Cortex of kidney (tissue), 1 donor: ENCODE data around the gene DNAJC1.

Experiments
- DNase-seq: peaks from one replicate; lab custom pipeline; 2025; lab: John Stamatoyannopoulos, UW

DNAJC1 gene

DNA sequence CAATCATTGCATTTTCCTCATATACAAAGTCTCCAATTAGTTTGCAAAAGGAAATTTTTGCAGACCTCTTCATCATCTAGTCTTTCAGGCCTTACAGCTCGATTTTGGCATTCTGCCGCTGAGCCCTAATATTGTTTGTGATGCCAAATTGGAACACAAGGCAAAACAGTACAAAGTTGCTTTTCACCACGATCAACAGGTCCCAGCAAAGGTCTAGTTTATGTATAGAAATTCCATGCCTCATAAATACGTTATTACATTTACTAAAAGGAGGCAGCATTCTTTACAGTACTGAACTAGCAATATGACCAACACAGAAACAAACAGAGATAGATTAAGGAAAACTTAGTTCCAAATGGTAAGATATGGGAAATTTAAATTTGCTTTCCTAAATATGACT, 7.0 kb upstream of the DNAJC1 start:
- no peak for DNase-seq

DNA sequence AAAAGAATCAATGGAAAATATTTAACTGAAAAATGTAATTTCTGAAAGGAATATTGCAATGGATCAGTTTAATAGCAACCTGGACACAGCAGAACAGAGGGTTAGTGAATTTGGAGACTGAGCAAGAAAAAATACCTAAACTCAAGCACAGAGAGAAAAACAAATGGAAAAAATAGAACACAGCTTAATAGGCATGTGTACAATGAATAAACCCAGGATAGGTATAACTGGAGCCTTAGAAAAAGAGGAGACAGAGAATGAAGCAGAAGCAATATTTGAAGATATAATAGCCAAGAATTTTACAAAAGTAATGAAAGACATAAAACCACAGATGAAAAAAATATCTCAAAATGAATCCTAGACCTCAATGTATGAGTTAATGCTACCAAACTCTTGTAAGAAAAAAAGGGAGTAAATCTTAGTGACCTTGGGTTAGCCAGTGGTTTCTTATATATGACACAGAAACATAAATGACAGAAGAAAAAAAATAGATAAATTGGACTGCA, 2.9 kb upstream of the DNAJC1 start:
- DNase-seq = no peak

DNA sequence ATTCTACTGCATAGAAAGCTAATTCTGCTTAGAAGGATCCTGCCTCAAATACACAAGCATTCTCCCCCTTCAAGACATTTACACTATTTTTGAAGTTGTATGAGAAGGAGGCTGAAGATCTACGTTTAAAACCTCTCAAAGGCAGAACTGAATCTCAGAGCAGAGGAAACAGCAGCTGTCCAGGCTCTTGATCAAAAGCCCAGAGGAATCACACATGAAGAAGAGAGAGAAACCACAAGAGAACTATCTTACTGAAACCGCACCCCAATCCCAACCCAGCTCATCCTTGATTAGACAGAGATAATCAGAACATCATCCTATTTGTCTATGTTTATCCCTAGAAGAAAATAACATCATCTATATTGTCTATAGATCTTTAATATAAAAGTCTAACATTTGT, 2.2 kb upstream of the DNAJC1 start:
- no peak for DNase-seq

DNA sequence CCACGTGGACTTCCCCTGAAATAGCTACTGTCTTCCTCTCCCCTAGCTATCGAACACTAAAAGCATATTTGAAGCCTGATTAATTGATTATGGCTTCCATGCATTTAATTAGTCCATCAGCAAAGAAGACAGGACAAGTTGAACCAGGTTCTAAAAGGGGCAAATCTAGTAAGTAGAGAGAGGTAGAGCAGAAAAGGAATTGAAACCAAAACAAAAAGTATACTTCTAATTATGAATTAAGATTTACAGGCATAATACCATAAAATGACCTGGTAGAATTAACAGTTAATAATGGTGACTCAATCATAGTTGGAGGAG, 393 bp upstream of the DNAJC1 start:
- no peak for DNase-seq

DNA sequence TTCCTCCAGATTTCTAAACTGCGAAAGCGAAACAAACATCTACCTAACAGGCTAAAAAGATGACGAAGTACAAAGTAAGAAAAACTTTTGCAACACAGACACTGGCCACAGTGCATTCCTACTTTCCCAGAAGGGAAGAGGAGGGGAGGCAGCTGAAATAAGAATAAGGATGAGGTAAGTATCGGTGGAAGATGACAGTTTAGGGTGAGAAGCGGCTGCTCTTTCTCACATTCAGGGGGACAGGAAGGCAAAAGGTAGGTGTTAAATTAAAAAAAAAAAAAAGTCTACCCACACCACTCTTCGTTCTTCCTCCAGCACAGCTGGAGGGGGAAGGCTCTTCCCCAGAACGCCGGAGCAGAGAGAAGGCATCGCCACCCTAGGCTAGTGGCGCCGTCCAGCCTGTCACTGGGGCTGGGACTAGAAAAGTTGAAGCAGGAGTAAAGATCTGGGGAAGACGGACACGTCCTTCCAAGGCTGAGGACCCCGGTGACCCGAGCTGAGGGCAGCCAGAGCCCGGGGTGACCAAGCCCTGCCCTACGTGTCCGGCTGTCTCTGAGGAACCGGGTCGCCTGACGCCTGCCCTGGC, 846 bp downstream of the DNAJC1 start:
- DNase-seq = no peak

DNA sequence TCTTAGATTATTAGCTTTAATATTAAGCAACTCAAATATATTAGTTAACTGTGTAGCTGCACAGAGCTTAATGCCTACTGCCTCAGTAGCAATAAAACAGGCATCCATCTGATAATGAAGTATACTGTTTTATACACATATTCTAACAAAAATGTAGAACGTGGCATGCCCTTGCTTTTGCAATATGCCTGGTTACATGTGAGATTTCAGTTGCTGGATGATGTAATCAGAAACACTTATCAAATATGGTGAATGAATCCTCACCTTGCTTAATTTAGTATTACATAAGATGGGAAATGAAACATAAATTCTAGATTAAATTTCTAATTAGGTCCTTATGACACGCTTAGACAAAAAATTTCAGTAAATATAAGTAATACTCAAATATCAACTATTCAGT, 8.0 kb downstream of the DNAJC1 start:
- no peak for DNase-seq

DNA sequence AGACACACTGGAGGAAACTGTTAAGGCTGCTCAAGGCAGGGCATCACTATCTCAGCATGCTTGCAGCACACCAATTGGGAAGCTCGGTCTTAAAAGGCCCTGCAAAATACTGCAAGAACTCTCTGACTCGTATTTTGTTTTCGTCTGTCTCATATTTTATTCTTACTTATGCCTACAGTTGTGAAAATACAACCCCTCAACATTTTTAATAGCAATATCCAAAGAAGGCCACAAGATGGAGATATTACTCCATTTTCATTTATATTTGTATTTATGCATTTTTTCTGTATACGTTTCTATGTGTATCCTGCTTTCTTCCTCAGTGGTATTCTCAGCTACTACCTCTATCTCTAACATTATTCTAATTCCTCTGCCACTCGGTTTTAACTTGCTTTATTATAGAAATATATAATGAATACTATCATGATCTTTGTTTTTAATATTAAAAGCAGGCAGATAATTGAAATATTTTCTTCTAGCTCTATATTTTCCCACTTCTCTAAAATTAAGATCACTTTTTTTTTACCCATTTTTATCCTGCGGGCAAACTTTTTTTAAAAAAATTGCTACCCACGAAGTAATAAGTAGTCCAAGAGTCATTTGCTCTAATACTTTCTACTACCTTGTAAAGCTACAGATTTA, 10.0 kb downstream of the DNAJC1 start:
- DNase-seq = no peak

DNA sequence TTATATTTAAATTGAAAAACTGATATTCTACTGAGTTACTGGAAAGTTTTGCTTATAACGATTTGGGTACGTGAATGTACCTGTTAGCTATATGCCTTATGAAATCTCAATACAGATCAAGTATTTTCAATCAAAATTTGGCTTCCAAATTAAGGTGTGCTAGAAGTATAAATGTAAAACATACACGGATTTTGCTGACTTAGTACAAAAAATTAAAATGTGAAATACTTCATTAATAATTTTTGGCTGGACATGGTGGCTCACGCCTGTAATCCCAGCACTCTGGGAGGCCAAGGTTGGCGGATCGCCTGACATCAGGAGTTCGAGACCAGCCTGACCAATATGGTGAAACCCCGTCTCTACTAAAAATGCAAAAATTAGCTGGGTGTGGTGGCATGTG, 11.7 kb downstream of the DNAJC1 start:
- DNase-seq = no peak

DNA sequence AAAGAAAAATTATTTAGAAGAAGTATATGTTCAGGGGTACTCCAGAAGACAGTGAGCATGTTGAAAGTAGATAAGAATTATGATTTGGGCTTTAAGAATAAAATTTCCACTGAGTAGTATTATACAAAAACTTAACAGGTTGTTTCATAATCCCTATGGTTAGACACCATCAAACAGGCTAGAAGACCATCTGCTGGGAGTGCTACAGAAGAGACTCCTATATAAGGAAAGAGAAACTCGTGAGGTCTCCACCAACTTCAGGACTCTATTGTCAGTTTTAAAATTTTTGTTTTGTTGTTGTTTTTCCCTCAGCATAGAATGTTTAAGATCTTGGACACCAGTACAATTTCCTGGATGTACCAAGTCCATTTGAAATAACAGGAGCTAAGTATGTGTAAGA, 13.1 kb downstream of the DNAJC1 start:
- no peak for DNase-seq

DNA sequence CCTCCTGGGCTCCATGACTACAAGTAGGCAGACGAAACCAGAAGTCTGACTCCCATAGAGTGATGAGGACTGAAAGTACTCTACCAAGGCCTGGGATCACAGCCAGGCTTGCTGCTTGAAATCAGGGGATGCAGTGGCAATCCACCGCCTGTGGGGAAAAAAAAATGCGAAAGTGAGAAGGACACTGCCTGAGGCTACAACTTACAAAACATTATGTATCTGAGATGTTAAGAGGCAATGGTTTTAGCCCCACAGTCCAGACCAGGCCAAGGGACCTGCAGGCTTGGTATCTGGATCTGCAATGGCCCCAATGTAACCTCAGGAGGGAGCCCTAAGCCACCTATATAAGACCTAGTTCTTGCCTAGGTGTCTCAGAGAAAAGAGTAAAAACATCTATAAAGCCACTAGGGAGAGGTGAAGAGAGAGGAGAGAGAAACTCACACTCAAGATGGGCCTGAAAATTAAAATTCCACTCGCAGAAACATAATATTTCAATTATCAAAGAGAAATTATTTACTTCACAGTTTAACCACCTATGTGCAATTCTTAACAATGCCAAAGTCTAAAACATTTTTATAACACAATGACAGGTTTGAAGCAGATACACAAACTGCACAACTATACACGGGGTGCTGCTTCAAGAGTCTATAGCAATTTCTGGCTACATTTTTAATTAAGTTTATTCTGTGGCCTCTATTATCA, 13.9 kb downstream of the DNAJC1 start:
- DNase-seq = no peak

DNA sequence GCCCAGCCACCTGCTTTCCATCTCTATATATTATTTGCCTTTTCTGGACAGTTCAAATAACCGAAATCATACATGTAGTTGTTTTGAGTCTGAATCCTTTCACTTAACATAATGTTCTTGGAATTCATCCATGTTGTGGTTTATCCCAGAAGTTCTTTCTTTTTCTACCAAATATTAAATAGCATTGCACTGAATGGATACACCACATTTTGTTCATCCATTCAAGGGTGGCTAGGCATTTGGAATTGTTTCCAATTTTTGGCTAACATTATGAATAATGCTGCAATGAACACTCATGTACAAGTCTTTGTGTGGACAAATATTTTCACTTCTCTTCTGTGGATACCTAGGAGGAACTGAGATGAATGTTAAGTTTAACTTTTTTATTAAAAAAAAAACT, 18.0 kb downstream of the DNAJC1 start:
- DNase-seq = no peak

DNA sequence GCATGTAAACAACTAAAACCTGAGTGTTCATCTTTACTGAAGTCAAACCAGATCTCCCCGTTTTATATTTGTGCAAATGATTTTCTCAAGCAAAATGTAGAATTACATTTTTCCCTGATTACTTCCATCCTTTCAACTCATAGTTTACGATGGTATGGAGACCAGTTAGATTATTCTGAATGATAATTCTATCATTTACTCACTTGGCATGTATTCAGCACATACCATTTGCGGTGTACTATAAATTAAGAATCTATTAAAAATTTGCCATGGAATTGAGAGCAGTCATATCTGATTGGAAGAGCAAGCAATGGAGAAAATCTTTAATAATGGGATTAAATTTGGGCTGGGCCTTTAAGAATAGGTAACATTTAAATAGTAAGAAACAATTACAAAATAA, 22.4 kb downstream of the DNAJC1 start:
- DNase-seq = no peak

DNA sequence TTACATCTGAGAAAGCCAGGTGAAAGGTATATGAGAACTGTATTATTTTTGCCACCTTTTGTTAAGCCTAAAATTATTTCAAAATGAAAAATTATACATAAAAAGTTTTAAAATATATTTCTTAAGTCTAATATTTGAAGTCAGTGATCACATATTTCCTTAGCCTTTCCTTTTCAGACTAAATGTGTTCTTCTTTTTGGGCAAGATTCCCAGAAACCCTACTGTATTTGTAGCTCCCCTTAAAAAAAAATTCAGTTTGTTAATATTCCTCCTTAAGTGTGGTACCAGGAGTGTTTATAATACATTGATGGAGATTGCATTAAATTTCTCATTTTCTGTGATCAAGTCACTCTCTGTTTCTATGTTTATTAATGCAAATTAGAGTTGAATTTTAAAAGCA, 22.8 kb downstream of the DNAJC1 start:
- no peak for DNase-seq

DNA sequence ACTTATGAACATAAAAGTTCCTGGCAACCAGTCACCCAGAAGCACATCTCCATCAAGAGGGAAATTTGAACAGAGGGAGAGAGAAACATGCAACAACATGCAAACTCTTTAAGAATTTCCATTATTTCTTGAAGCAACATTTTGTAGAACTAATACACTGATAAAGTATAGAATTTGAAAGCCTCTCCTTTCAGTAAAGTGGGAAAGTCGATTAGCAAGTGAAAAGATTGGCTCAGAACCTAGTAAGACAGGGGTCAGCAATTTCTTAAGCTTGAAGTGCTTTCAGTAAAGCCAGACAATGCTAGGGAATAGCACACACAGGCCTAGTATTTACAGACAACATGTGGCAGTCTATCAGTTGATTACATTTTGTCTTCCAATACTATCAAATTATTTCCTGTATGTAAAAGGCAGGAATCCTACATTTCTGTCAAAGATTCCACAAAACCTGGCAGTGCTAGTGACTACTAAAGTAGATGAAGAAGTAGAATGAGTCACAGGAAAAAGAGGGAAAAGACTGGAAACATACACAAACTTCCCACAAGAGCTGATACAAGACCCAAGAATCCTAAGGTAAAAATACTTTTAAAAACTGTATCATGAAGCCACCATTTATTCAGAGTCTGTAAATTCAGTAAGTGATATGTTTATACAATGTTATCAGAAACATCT, 25.2 kb downstream of the DNAJC1 start:
- no peak for DNase-seq

DNA sequence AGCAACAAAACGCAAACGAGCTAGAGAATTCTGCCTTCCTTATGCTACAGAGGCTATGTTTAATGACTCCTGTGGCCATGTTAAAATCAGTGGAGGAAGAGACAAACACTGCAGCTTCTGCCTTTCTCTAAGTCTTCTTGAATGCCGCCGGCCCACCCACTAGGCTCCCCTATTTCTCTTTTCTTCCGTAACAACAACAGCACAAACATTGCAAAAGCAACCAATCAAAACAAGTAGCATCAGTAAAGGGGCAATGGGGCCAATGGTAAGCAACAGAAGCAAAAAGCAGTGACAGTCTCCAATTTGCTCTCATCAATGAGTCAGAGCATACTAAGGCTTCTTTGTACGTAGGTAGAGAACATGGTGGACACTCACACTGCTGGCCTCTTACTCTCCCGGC, 26.8 kb downstream of the DNAJC1 start:
- no peak for DNase-seq

DNA sequence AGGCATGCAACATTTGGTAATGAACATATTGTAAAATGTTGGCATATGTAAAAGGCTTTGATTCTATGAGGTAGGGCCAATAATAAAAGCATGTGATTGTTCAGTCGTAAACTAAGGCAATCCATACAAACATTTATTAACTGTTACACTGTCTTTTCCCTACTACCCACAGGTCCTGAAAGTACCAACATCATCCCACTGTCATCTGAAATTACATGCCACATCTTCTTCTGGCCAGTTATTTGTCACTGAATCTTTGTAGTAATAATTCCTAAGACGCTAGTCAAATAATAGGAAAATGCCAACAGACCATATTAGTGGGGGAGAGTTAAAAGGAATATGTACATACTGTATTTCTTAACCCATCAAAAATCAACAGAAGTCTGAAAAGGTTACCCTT, 27.2 kb downstream of the DNAJC1 start:
- DNase-seq = no peak

DNA sequence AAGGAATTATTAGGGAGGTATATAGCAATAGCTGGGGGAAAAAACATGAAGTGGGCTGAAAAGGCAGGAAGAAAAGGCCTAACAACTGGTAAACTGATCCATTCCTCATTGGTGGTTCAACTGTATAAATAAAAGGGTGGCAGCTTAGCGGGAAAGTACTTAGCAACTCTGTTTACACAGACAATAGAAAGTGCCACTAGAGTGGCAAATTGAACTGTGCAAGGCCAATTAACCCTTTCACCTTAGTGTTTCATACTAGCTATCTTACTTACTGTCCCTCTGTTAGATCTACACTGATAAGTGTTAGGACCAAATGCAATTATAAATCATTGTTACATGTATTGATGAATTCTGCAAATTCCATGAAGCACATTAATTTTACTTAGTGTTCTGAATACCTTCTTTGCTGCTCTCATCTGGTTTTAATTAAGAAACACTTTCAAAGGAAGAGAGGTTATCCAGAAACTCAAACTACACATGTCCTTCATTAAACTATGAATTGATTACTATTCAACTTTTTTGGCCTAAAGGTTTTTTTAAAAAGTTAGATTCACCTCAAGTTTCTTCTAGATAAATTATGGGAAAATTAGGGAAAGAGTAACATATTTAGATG, 28.0 kb downstream of the DNAJC1 start:
- no peak for DNase-seq

DNA sequence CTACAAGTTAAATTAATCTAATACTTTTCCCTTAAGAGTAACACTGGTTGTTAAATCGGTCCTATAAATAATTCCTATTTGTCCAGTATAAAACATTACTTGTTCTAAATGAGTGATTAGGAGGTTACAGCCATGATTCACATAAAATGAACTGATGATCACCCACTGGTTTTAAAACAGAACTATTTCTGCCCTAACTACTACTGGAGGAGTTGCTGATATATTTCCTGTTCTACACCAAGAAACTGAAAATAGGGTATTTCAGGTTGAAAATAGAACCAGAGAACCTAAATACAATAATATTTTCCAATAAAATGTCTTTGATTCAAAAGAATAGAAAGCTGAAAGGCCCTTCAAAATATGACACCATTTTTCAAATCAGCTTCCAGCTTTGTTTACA, 30.9 kb downstream of the DNAJC1 start:
- no peak for DNase-seq

DNA sequence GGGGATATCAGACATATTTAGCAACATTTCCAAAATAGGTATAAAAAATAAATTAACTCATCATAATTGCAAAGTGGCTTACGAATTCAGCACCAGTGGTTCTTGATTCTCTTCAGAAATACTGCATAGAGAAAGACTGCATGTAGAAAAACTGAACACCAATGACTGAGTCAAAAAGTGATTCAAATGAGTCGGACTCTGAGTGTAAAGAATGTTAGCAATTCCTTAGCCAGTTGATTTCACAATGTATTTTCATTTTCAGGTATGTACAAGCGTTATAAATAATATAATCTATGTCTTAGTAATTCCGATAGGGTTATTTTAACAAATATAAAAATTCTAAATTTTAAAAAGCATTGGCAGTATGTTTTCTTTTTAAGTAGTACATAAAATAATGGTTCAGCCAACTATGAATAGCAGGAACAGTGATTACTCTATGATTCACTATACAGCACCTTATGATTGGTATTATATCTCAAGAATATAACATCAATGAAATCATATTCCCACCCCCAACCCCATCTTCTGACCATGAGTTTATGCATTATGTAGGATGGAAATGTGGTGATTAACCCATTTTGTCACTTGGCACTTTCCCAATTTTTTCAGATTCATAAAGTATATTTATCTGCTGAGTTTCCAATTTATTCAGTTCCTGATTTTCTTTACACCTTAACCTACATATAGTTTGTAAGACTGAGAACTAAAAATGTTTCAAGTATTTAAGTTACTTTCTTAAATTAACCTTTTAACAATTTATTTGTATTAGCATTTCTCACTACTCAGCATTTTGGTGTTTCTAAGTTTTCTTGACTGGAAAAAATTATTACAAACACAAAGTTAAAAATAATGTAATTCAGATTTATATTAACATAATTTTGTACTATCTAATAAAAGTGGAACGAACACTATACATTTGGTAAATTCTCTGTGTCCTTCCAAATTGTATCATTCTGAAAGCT, 33.9 kb downstream of the DNAJC1 start:
- no peak for DNase-seq

DNA sequence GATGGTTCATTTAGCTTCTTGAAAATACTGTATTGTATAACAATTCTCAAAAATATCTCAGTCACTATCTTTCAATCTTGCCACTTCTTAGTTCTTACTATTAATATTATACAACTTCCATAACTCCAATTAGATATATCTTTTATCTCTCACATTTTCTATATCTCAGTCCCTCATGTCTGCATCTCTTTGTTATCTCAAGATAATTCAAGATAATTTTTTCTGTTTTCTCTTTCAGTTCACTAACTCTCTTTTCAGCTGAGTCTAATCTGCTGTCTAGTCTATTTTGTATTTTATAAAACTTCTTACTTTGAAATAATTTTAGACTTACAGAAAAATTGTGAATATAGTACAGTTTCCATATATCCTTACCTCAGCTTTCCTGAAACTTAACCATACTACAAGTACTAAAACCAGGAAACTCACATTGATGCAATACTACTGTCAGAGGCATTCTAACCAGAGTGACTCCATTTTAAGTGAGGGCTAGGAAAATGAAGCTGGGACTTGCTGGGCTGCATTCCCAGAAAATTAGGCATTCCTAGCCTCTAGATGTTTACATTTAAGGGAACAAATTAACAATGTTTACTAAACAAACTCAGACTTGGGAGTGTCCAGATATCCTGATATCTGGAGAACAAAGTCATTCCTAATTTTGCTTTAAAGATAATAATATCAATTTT, 38.4 kb downstream of the DNAJC1 start:
- no peak for DNase-seq

DNA sequence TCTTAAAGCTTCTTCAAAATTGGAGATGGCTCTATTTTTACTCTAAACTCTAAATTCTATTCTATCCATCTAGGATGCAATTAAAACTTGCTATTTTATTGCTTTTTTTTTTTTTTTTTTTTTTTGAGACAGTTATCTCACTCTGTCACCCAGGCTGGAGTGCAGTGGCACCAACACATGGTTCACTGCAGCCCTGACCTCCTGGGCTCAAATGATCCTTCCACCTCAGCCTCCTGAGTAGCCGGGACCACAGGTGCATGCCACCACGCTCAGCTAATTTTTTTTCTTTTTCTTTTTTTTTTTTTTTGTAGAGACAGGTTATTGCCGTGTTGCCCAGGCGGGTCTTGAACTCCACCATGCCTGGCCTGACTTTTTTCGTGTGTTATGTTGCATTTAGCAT, 41.2 kb downstream of the DNAJC1 start:
- DNase-seq = no peak
